ENCODE data around the gene HOXB6. TPM values are rescaled to one million over a fixed set of nuclear protein-coding genes. Genes with fewer than 3 reads are reported as not detected.

The HOXB6 gene
- total RNA-seq, 2 donors from 2014 or later = not detected

DNA sequence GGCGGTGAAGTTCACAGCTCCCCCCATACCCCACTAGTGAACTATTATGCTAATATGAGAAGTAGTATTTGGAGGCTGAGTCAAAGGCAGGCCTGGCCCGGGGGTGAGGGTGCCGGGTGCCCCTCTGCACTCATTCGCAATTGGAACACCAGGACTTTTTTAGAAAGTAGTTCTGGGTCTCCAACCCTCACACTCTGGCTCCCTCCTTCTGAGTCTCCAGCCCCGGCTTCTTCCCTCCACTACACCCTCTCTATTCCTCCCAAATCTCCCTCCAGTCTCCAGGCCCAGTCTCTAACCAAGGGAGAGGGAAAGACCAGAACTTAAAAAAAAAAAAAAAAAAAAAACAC is 48.6 kb downstream of the HOXB6 start:
- DNase-seq = no peak
- H3K4me3 ChIP-seq (ENCODE audit: low read length) = no peak overlapping the region
- no peak overlapping the region for H3K9ac ChIP-seq (ENCODE audit: extremely low read depth, low read length, poor library complexity, severe bottlenecking)

DNA sequence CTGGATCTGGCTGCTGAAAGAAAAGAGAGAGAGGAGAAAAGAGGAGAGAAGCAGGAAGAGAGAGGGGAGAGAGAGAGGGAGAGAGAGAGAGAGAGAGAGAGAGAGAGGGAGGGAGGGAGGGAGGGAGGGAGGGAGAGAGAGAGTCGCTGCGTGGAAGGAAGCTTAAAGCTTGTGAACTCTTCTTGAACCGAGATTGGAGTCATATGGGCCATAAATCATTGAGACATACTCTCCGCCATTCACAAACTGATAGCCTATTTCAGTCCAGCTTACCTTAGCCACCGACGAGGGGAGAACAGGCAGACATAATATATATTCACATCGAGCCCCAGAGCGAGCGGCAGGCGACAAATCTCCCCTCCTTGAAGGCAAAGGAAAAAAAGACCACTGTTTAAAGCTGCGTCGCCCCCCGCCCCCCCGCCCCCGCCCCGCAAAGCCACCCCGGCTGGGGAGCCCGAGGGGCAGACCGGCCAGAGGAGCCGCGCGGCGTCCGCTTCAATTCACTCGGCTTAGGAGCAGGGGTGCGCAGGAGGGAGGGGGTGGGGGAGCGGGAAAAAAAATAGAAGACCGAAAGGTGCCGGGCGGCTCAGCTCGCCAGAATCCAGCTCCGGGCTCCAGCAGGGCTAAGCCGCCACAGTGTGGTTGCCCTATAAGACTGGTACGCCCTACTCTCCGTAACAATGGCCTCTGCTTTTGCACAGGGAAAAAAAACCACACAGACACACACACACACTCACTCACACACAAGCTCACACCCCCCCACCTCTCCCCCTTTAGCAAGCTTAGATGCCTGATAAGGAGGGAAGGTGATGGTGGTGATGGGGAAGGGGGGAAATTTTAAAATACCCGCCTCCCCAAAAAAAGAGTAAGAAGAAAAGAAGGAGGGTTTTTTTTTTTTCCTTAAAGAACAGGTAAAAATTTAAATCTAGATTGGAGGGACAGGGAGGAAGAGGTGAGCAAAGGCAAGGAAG is 49.2 kb downstream of the HOXB6 start:
- Mint-ChIP-seq H3K9me3 (no peaks in the 10 kb centered on the region), H3K27ac (no peak overlapping the region), H3K36me3 (ENCODE audit: low read depth) (no peaks in the 10 kb centered on the region), H3K27me3 (ENCODE audit: insufficient read depth) (peaks cover 99% of the 10 kb centered on the region), H3K4me1 (peaks cover 10% of the 10 kb centered on the region), H3K4me3 (peak overlapping the region; percentile 42)
- TF ChIP-seq, protein P1, sequence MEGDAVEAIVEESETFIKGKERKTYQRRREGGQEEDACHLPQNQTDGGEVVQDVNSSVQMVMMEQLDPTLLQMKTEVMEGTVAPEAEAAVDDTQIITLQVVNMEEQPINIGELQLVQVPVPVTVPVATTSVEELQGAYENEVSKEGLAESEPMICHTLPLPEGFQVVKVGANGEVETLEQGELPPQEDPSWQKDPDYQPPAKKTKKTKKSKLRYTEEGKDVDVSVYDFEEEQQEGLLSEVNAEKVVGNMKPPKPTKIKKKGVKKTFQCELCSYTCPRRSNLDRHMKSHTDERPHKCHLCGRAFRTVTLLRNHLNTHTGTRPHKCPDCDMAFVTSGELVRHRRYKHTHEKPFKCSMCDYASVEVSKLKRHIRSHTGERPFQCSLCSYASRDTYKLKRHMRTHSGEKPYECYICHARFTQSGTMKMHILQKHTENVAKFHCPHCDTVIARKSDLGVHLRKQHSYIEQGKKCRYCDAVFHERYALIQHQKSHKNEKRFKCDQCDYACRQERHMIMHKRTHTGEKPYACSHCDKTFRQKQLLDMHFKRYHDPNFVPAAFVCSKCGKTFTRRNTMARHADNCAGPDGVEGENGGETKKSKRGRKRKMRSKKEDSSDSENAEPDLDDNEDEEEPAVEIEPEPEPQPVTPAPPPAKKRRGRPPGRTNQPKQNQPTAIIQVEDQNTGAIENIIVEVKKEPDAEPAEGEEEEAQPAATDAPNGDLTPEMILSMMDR (conservative IDR thresholded peaks at IDR 0.05) = no peak
- Histone ChIP-seq H3K9ac (ENCODE audit: extremely low read depth, low read length, poor library complexity, severe bottlenecking) (peak overlapping the region; percentile 8), H3K4me1 (ENCODE audit: control insufficient read depth, insufficient read depth, low read length) (peaks cover 6% of the 10 kb centered on the region), H3K27me3 (ENCODE audit: control insufficient read depth, insufficient read depth, low read length, poor library complexity, severe bottlenecking) (peaks cover 99% of the 10 kb centered on the region), H3K9me3 (ENCODE audit: control insufficient read depth, low read length) (no peaks in the 10 kb centered on the region), H3K36me3 (ENCODE audit: control insufficient read depth, insufficient read depth, low read length) (no peaks in the 10 kb centered on the region), H3K27ac (ENCODE audit: low read depth, low read length) (peak overlapping the region; percentile 67), H3K4me3 (ENCODE audit: low read length) (peak overlapping the region; percentile 73)
- peak; percentile 78 for DNase-seq
- 1 to 8% methylated on average over 9 to 33 of the region's 36 CpGs for WGBS, 2 experiments (ENCODE audit: insufficient coverage in 1 of 2, insufficient read length in 1 of 2)

More for the DNA sequence above, 48.6 kb downstream of the HOXB6 start:
- 6 to 15% methylated on average over 3 to 4 of the region's 5 CpGs for WGBS, 2 experiments (ENCODE audit: insufficient coverage in 1 of 2, insufficient read length in 1 of 2)
- H3K27ac Mint-ChIP-seq = no peak overlapping the region
- H3K9me3 ChIP-seq (ENCODE audit: control insufficient read depth, low read length) = no peaks in the 10 kb centered on the region
- no peaks in the 10 kb centered on the region for H3K36me3 ChIP-seq (ENCODE audit: control insufficient read depth, insufficient read depth, low read length)
- H3K27me3 Mint-ChIP-seq (ENCODE audit: insufficient read depth) = peaks cover 99% of the 10 kb centered on the region
- H3K9me3 Mint-ChIP-seq = no peaks in the 10 kb centered on the region
- peak overlapping the region; percentile 53 for H3K27ac ChIP-seq (ENCODE audit: low read depth, low read length)
- H3K27me3 ChIP-seq (ENCODE audit: control insufficient read depth, insufficient read depth, low read length, poor library complexity, severe bottlenecking) = peaks cover 100% of the 10 kb centered on the region
- H3K4me1 ChIP-seq (ENCODE audit: control insufficient read depth, insufficient read depth, low read length) = peaks cover 3% of the 10 kb centered on the region
- TF ChIP-seq, protein P1 (conservative IDR thresholded peaks at IDR 0.05) = no peak
- no peaks in the 10 kb centered on the region for H3K36me3 Mint-ChIP-seq (ENCODE audit: low read depth)
- no peak overlapping the region for H3K4me3 Mint-ChIP-seq
- peaks cover 10% of the 10 kb centered on the region for H3K4me1 Mint-ChIP-seq

DNA sequence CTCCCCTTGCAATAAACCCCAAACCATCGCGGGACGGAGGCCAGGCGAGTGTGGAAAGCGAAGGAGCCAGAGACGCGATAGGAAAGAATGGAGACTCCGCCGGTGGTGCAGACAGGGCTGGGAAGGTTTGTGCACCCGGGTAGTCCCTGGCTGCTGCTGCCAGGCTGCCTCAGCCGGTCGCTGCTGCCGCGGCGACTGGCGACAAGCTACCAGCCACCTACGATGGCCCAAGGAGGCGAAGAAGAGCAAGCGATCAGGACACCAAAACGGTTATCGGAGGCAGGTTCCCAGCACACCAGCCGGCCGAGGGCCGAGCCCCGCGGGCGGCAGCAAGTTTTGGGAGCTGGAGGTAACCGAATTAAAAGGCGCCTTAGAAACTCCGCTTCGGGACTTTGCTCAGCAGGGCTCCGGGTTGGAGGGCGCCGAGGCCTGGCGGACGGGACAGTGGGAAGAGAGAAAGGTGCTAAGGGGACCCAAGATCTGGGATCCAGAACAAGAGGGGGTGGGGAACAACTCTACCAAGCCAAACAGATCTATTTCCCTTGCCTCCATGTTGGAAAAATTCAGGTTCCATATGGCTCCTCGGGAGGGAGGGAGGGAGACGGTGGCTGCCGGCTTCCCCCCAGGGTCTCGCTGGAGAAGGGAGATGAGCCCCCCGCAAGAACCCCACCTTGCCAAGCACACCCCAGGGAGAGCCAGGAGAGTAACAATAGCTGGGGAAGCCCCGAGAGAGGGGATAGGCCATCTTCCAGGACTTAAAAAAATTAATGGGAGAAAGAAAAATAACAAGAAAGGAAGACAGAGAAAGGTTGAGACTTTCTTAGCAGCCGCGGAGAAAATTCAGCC is 50.2 kb downstream of the HOXB6 start:
- no peaks in the 10 kb centered on the region for H3K9me3 ChIP-seq (ENCODE audit: control insufficient read depth, low read length)
- H3K4me3 ChIP-seq (ENCODE audit: low read length) = peak overlapping the region; percentile 73
- H3K27ac ChIP-seq (ENCODE audit: low read depth, low read length) = peak overlapping the region; percentile 67
- peak overlapping the region; percentile 8 for H3K9ac ChIP-seq (ENCODE audit: extremely low read depth, low read length, poor library complexity, severe bottlenecking)
- Mint-ChIP-seq H3K27ac (no peak overlapping the region), H3K27me3 (ENCODE audit: insufficient read depth) (peaks cover 99% of the 10 kb centered on the region), H3K4me1 (peaks cover 10% of the 10 kb centered on the region), H3K9me3 (no peaks in the 10 kb centered on the region), H3K4me3 (peak overlapping the region; percentile 42), H3K36me3 (ENCODE audit: low read depth) (no peaks in the 10 kb centered on the region)
- peaks cover 99% of the 10 kb centered on the region for H3K27me3 ChIP-seq (ENCODE audit: control insufficient read depth, insufficient read depth, low read length, poor library complexity, severe bottlenecking)
- DNase-seq = peak; percentile 85
- WGBS, 2 experiments (ENCODE audit: insufficient coverage in 1 of 2, insufficient read length in 1 of 2) = 2 to 3% methylated on average over 40 to 43 of the region's 44 CpGs
- peaks cover 8% of the 10 kb centered on the region for H3K4me1 ChIP-seq (ENCODE audit: control insufficient read depth, insufficient read depth, low read length)
- TF ChIP-seq, protein P1 (conservative IDR thresholded peaks at IDR 0.05) = no peak
- H3K36me3 ChIP-seq (ENCODE audit: control insufficient read depth, insufficient read depth, low read length) = no peaks in the 10 kb centered on the region

Data from endodermal cell (in vitro differentiated cells).